ENCODE measurements around the gene ZNF385D.

DNA sequence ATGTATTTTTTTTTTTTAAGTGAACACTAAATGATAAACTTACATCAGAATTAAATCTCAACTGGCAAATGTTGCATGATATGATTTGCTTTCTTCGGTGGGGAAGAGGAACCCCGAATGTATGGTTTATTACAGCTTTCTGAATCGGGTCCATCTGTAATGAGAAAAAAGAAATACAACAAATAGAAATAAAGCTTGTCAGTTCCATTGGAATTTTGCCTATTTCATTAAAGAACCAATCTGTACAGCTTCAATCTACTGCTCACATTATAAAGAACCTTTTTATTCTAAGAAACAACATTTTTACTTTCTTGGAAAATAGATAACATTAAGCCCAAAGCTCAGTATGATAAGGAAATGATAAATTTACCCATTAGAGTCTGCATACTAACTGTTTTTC lies 186.5 kb downstream of the ZNF385D start:
- TF ChIP-seq CTCF (IDR thresholded peaks at IDR 0.05), result no peak
- TF ChIP-seq POLR2A (IDR thresholded peaks at IDR 0.05), result no peak

Data from testis (tissue), 2 donors.